Measurements from ENCODE around the gene OBI1.

DNA sequence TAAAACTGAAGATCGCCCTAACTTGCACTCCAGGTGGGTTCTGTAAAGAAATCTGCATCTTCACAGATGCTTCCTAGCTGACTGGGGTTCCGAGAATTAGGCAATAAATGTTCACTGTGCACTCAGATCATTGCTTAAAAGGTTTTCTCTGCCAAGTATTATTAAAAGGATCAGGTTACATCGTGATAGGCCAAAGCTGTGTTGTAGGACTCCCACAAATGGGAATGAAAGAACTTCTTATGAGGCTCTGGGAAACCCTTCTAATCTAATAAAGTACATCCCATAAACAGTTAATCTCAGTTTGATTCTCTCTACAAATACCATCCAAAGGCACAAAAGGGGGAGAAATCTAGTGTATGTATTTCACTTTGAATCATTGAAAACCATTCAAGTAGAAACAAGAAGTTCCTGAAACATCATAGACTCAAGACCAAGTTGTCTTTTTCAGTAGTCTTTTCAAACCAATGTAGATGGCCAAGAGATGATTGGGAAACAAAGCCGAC is 48.5 kb downstream of the OBI1 start:
- TF ChIP-seq, protein P1, sequence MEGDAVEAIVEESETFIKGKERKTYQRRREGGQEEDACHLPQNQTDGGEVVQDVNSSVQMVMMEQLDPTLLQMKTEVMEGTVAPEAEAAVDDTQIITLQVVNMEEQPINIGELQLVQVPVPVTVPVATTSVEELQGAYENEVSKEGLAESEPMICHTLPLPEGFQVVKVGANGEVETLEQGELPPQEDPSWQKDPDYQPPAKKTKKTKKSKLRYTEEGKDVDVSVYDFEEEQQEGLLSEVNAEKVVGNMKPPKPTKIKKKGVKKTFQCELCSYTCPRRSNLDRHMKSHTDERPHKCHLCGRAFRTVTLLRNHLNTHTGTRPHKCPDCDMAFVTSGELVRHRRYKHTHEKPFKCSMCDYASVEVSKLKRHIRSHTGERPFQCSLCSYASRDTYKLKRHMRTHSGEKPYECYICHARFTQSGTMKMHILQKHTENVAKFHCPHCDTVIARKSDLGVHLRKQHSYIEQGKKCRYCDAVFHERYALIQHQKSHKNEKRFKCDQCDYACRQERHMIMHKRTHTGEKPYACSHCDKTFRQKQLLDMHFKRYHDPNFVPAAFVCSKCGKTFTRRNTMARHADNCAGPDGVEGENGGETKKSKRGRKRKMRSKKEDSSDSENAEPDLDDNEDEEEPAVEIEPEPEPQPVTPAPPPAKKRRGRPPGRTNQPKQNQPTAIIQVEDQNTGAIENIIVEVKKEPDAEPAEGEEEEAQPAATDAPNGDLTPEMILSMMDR (IDR thresholded peaks at IDR 0.05; ENCODE audit: extremely low read depth in 1 of 2, insufficient read depth in 1 of 2, low read depth in 1 of 2, low read length in 2 of 2) = no peak
- no peak for TF ChIP-seq POLR2AphosphoS5 (IDR thresholded peaks at IDR 0.05; ENCODE audit: insufficient read depth, low read depth, low read length)
- no peak for TF ChIP-seq POLR2A (IDR thresholded peaks at IDR 0.05; ENCODE audit: low read depth, low read length)
- no peak for TF ChIP-seq JUN (IDR thresholded peaks at IDR 0.05; ENCODE audit: borderline replicate concordance, insufficient read depth, insufficient read length, low read depth)
- no peak for TF ChIP-seq EZH2 (IDR thresholded peaks at IDR 0.05; ENCODE audit: borderline replicate concordance, low read depth, low read length, severe bottlenecking)
